Thyroid gland (tissue), 4 donors: ENCODE data around the gene GATAD2A.

Experiments
- POLR2A ChIP-seq, 2 donors: fragments of 450-650 bp; IDR thresholded peaks; one replicate each; pipeline ENCODE4 v1.6.1; 2017; ENCODE audit warnings: antibody characterized with exemption in 2 of 2, mild to moderate bottlenecking in 2 of 2, moderate library complexity in 1 of 2
- TF ChIP-seq, protein P1 (sequence below), 6 experiments: fragments of 200-600 bp in 3 of 6; fragments of 450-650 bp in 3 of 6; sonication (generic) in 3 of 6; IDR thresholded peaks; one replicate each; pipeline ENCODE4 v1.5.1; 2016 to 2019; ENCODE audit warnings: antibody characterized with exemption in 6 of 6, mild to moderate bottlenecking in 2 of 6, inconsistent platforms in 1 of 6, moderate library complexity in 1 of 6

DNA sequence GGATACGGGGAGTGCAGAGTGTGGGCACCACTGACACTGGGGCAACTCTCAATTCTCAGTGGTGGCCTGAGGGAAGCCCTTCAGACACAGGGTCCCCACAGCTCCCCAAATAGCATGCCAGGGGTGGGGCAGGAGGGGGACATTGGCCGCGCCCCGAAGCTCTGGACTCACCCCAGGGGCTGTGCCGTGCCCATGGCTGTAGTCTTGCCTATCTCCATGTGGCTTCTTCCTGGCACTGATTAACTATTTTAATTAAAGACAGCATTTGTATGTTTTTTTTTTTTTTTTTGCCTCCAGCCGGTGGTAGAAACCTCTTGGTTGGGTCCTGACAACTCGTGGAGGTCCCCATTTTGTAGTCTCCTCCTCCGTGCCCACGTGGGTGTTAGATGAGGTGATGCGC, 23.3 kb downstream of the GATAD2A start:
- TF ChIP-seq, protein P1, sequence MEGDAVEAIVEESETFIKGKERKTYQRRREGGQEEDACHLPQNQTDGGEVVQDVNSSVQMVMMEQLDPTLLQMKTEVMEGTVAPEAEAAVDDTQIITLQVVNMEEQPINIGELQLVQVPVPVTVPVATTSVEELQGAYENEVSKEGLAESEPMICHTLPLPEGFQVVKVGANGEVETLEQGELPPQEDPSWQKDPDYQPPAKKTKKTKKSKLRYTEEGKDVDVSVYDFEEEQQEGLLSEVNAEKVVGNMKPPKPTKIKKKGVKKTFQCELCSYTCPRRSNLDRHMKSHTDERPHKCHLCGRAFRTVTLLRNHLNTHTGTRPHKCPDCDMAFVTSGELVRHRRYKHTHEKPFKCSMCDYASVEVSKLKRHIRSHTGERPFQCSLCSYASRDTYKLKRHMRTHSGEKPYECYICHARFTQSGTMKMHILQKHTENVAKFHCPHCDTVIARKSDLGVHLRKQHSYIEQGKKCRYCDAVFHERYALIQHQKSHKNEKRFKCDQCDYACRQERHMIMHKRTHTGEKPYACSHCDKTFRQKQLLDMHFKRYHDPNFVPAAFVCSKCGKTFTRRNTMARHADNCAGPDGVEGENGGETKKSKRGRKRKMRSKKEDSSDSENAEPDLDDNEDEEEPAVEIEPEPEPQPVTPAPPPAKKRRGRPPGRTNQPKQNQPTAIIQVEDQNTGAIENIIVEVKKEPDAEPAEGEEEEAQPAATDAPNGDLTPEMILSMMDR (IDR thresholded peaks at IDR 0.05): no peak
- TF ChIP-seq POLR2A (IDR thresholded peaks at IDR 0.05): no peak
